SH-SY5Y (cell line): ENCODE results near the gene TRABD2A.

Experiments
- GATA2 ChIP-seq: IDR thresholded peaks from 2 replicates; pipeline ENCODE4 v1.6.1; 2011; ENCODE audit warnings: mild to moderate bottlenecking, low read depth, low read length
- GATA3 ChIP-seq: IDR thresholded peaks from 2 replicates; pipeline ENCODE4 v1.6.1; 2011; ENCODE audit warnings: low read depth, mild to moderate bottlenecking, low read length, moderate library complexity

DNA sequence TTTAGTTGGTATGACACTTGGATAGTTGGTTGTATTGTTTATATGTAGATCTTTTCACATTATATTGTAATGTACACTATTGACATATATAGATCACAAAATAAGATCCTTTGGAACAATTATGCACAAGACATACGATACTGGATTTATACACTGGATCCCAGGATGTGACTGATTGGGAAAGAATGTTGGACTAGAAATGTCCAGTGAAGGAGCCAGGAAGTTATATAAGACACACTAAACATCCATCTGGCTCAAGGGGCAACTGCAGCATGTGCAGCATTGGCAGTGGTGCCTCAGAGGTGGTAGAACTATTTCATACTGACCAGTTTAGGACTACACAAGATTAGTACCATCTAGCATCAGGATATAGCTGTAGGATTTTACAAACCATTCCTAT, 104.9 kb downstream of the TRABD2A start:
- no peak for TF ChIP-seq GATA2
- TF ChIP-seq GATA3, result no peak
